HEK293 (cell line): Measurements from ENCODE around the gene VTI1B.

Experiments used
- CTCF ChIA-PET: fragments of 350-600 bp; formaldehyde crosslinking; extraction: SDS; loops from one replicate; lab custom pipeline; 2021; ENCODE audit warnings: antibody characterized with exemption; lab: Yijun Ruan, JAX
- POLR2A ChIA-PET: fragments of 300-600 bp; formaldehyde crosslinking; extraction: SDS; loops from one replicate; lab custom pipeline; 2020; ENCODE audit warnings: antibody characterized with exemption, inconsistent platforms; lab: Yijun Ruan, JAX
- H3K27ac ChIP-seq: fragments of 200-500 bp; sonication (Bioruptor generic); 2 replicates; pipeline ENCODE4 v1.5.1; 2014; ENCODE audit warnings: low read depth, low read length, control low read depth, inconsistent platforms; ENCODE audit errors: extremely low read depth
- H3K36me3 ChIP-seq, 2 experiments: fragments of 200-500 bp in 1 of 2; sonication (Bioruptor generic) in 1 of 2; 1 replicate in 1 of 2; 2 replicates in 1 of 2; pipeline ENCODE4 v1.5.1; 2014 to 2017; ENCODE audit warnings: inconsistent platforms in 2 of 2, low read length in 2 of 2; ENCODE audit not compliant: control insufficient read depth in 2 of 2, insufficient read depth in 1 of 2
- H3K4me1 ChIP-seq: fragments of 200-500 bp; sonication (Bioruptor generic); 2 replicates; pipeline ENCODE4 v1.5.1; 2014; ENCODE audit warnings: mild to moderate bottlenecking, low read length, inconsistent platforms; ENCODE audit not compliant: control insufficient read depth, insufficient read depth
- H3K4me3 ChIP-seq: 2 replicates; pipeline ENCODE4 v1.5.1; 2011; ENCODE audit warnings: low read depth, mild to moderate bottlenecking, control low read depth, low read length, moderate library complexity
- H3K9me3 ChIP-seq: fragments of 200-500 bp; sonication (Bioruptor generic); 2 replicates; pipeline ENCODE4 v1.5.1; 2014; ENCODE audit warnings: low read depth, low read length, inconsistent platforms; ENCODE audit not compliant: control insufficient read depth, insufficient read depth
- BCL11A ChIP-seq: fragments of 450-650 bp; formaldehyde crosslinking; IDR thresholded peaks from 2 replicates; pipeline ENCODE4 v1.5.1; 2016; ENCODE audit warnings: low read depth, missing biosample characterization, missing genetic modification characterization
- GLIS2 ChIP-seq: fragments of 450-650 bp; formaldehyde crosslinking; IDR thresholded peaks from 2 replicates; pipeline ENCODE4 v1.5.1; 2016; ENCODE audit warnings: missing biosample characterization, missing genetic modification characterization
- HOXD13 ChIP-seq: sonication (generic); formaldehyde crosslinking; IDR thresholded peaks from 2 replicates; pipeline ENCODE4 v1.8.0; 2022; ENCODE audit warnings: missing genetic modification reagents, borderline replicate concordance
- MEIS1 ChIP-seq: sonication (generic); formaldehyde crosslinking; IDR thresholded peaks from 2 replicates; pipeline ENCODE4 v1.8.1; 2022; ENCODE audit warnings: missing genetic modification reagents, mild to moderate bottlenecking, borderline replicate concordance
- MZF1 ChIP-seq: fragments of 450-650 bp; formaldehyde crosslinking; IDR thresholded peaks from 2 replicates; pipeline ENCODE4 v1.5.1; 2017; ENCODE audit warnings: missing biosample characterization, missing genetic modification characterization, borderline replicate concordance
- PRDM10 ChIP-seq: fragments of 450-650 bp; formaldehyde crosslinking; IDR thresholded peaks from 2 replicates; pipeline ENCODE4 v1.5.1; 2016; ENCODE audit warnings: missing biosample characterization, missing genetic modification characterization
- SCRT2 ChIP-seq: fragments of 450-650 bp; formaldehyde crosslinking; IDR thresholded peaks from 2 replicates; pipeline ENCODE4 v1.5.1; 2016; ENCODE audit warnings: missing biosample characterization, missing genetic modification characterization
- TCF7L2 ChIP-seq: IDR thresholded peaks from 2 replicates; pipeline ENCODE4 v1.6.1; 2011; ENCODE audit warnings: low read depth, mild to moderate bottlenecking, inconsistent platforms, low read length, moderate library complexity, borderline replicate concordance
- ZBTB1 ChIP-seq: fragments of 450-650 bp; formaldehyde crosslinking; IDR thresholded peaks from 2 replicates; pipeline ENCODE4 v1.5.1; 2016; ENCODE audit warnings: missing biosample characterization, missing genetic modification characterization
- ZBTB17 ChIP-seq: fragments of 450-650 bp; formaldehyde crosslinking; IDR thresholded peaks from 2 replicates; pipeline ENCODE4 v1.5.1; 2016; ENCODE audit warnings: missing biosample characterization, missing genetic modification characterization
- ZBTB7A ChIP-seq: fragments of 450-650 bp; formaldehyde crosslinking; IDR thresholded peaks from 2 replicates; pipeline ENCODE4 v1.5.1; 2016; ENCODE audit warnings: low read depth, missing biosample characterization, missing genetic modification characterization
- ZNF114 ChIP-seq: fragments of 450-650 bp; formaldehyde crosslinking; IDR thresholded peaks from 2 replicates; pipeline ENCODE4 v1.5.0; 2017; ENCODE audit warnings: missing biosample characterization, missing genetic modification characterization
- ZNF146 ChIP-seq: fragments of 450-650 bp; formaldehyde crosslinking; IDR thresholded peaks from 2 replicates; pipeline ENCODE4 v1.5.1; 2016; ENCODE audit warnings: missing biosample characterization, missing genetic modification characterization
- ZNF211 ChIP-seq: fragments of 450-650 bp; formaldehyde crosslinking; IDR thresholded peaks from 2 replicates; pipeline ENCODE4 v1.5.1; 2016; ENCODE audit warnings: low read depth, missing biosample characterization, missing genetic modification characterization
- ZNF223 ChIP-seq: fragments of 450-650 bp; formaldehyde crosslinking; IDR thresholded peaks from 2 replicates; pipeline ENCODE4 v1.5.1; 2016; ENCODE audit warnings: missing biosample characterization, missing genetic modification characterization
- ZNF24 ChIP-seq: fragments of 450-650 bp; formaldehyde crosslinking; IDR thresholded peaks from 2 replicates; pipeline ENCODE4 v1.5.1; 2016; ENCODE audit warnings: missing biosample characterization, missing genetic modification characterization
- ZNF274 ChIP-seq, 2 experiments: fragments of 200-500 bp in 1 of 2; fragments of 450-650 bp in 1 of 2; sonication (Bioruptor generic) in 1 of 2; formaldehyde crosslinking in 1 of 2; IDR thresholded peaks; 2 replicates each; pipeline versions ENCODE4 v1.5.1 to v1.6.1; 2014 to 2016; ENCODE audit warnings: borderline replicate concordance in 1 of 2, inconsistent platforms in 1 of 2, low read length in 1 of 2, missing biosample characterization in 1 of 2, missing genetic modification characterization in 1 of 2
- ZNF561 ChIP-seq: fragments of 450-650 bp; IDR thresholded peaks from 2 replicates; pipeline ENCODE4 v1.5.1; 2018; ENCODE audit warnings: missing biosample characterization, missing genetic modification characterization, borderline replicate concordance
- ZNF701 ChIP-seq: fragments of 450-650 bp; formaldehyde crosslinking; IDR thresholded peaks from 2 replicates; pipeline ENCODE4 v1.5.1; 2016; ENCODE audit warnings: missing biosample characterization, missing genetic modification characterization
- ZNF843 ChIP-seq: fragments of 450-650 bp; formaldehyde crosslinking; IDR thresholded peaks from 2 replicates; pipeline ENCODE4 v1.5.1; 2016; ENCODE audit warnings: missing biosample characterization, missing genetic modification characterization
- ZXDB ChIP-seq: fragments of 450-650 bp; formaldehyde crosslinking; IDR thresholded peaks from 2 replicates; pipeline ENCODE4 v1.5.1; 2016; ENCODE audit warnings: missing biosample characterization, missing genetic modification characterization

VTI1B gene

GRCh38 chr14:67674139-67674479 is 323 bp downstream of the VTI1B start (continued):
- TF ChIP-seq GLIS2 (tag by site-specific recombination) (peak; percentile 66; the same call in 1 of the 2 replicates), ZNF843 (no peak)
- TF ChIP-seq, all 188 proteins: peak for 9

- Histone ChIP-seq H3K4me1 (peaks cover 17% of the 10 kb centered on the region), H3K27ac (no peak overlapping the region)
- CTCF ChIA-PET, result interaction anchor here (0.6 to 2.4 kb wide), 11 partner anchors 20 to 1284 kb away, joined by 3 to 9 read pairs (median 3); partner anchors contain the start of gene RDH12
Measured at GRCh38 chr14:67673451-67673850, 981 bp downstream of the VTI1B start.

GRCh38 chr14:67668559-67668958 is 5.9 kb downstream of the VTI1B start:
- POLR2A ChIA-PET, result interaction anchor here (0.6 kb wide), 1 partner anchor 472 kb away, joined by 3 read pairs; no protein-coding TSS in a partner anchor
- Histone ChIP-seq H3K27ac (no peak overlapping the region), H3K9me3 (no peaks in the 10 kb centered on the region), H3K4me1 (peaks cover 13% of the 10 kb centered on the region), H3K36me3 (peaks cover 0 to 3% of the 10 kb centered on the region in 2 experiments; a peak in 1 of 3 replicates), H3K4me3 (no peak overlapping the region)
- CTCF ChIA-PET, result interaction anchor here (0.6 to 4.1 kb wide), 10 partner anchors 27 to 1309 kb away, joined by 3 to 33 read pairs (median 7); partner anchors contain the start of genes ARG2 and RDH11
- TF ChIP-seq ZNF24 (no peak), MEIS1 (CRISPR knock-in tag) (no peak), ZNF274 (IDR thresholded peaks at IDR 0.05; ENCODE audit: low read length) (no peak), ZNF274 (tag by site-specific recombination; IDR thresholded peaks at IDR 0.05; ENCODE audit: borderline replicate concordance) (no peak), ZNF211 (tag by site-specific recombination) (no peak), ZXDB (no peak), ZNF701 (tag by site-specific recombination) (no peak), TCF7L2 (no peak), ZNF223 (no peak), ZNF114 (no peak), SCRT2 (tag by site-specific recombination) (no peak), HOXD13 (CRISPR knock-in tag) (no peak), ZBTB1 (tag by site-specific recombination) (no peak), ZNF843 (no peak), PRDM10 (tag by site-specific recombination) (no peak), MZF1 (no peak), BCL11A (tag by site-specific recombination) (no peak), ZNF146 (tag by site-specific recombination) (no peak), ZBTB7A (tag by site-specific recombination) (no peak), ZNF561 (tag by site-specific recombination) (no peak)

More at GRCh38 chr14:67673451-67673850, 981 bp downstream of the VTI1B start:
- POLR2A ChIA-PET, result interaction anchor here (1.0 kb wide), 2 partner anchors 22 to 53 kb away, joined by 3 to 4 read pairs; partner anchors contain the start of gene RDH11
- Histone ChIP-seq H3K9me3 (no peaks in the 10 kb centered on the region), H3K4me3 (peak overlapping the region; percentile 98), H3K36me3 (peaks cover 12 to 16% of the 10 kb centered on the region in 2 experiments)
- TF ChIP-seq ZBTB17 (tag by site-specific recombination) (0 out of 2 replicates have a peak, but pooled peaks have one; percentile 47), BCL11A (tag by site-specific recombination) (no peak)
